Measurements from ENCODE around the gene IQGAP2.

The IQGAP2 gene

GRCh38 chr5:76634661-76635060 is 231.6 kb downstream of the IQGAP2 start:
- H3K4me3 ChIP-seq (ENCODE audit: low read length in 2 of 2), result no peak overlapping the region
- no peaks in the 10 kb centered on the region for H3K4me1 ChIP-seq (ENCODE audit: control insufficient read depth in 2 of 2, insufficient read depth in 1 of 2, low read depth in 1 of 2, low read length in 2 of 2)
- H2BK12ac ChIP-seq (ENCODE audit: low read length), result no peak overlapping the region
- no peak overlapping the region for H3K4ac ChIP-seq (ENCODE audit: low read length)
- no peak overlapping the region for H2BK15ac ChIP-seq (ENCODE audit: low read length)
- WGBS, 2 donors (ENCODE audit: extremely low coverage in 2 of 2, insufficient read length in 2 of 2, insufficient replicate concordance in 1 of 2), result no CpG with 5 or more reads among the region's 4 CpGs
- H3K36me3 ChIP-seq (replicated peaks in 1 of 2; ENCODE audit: control insufficient read depth in 2 of 2, insufficient read depth in 2 of 2, low read length in 2 of 2), result peaks cover 0 to 6% of the 10 kb centered on the region in 2 donors
- no peak for DNase-seq (ENCODE audit: low spot score)
- no peak overlapping the region for H3K18ac ChIP-seq (ENCODE audit: low read length)
- no peak overlapping the region for H4K8ac ChIP-seq (ENCODE audit: low read depth, low read length)
- no peak overlapping the region for H2AFZ ChIP-seq (ENCODE audit: low read length)
- no peak overlapping the region for H3K4me2 ChIP-seq (ENCODE audit: insufficient read depth, low read length, poor library complexity, severe bottlenecking)
- no peak overlapping the region for H2BK120ac ChIP-seq (ENCODE audit: low read depth, low read length)
- H2AK5ac ChIP-seq (ENCODE audit: low read depth, low read length), result no peak overlapping the region
- H3K79me1 ChIP-seq (ENCODE audit: low read depth, low read length), result no peaks in the 10 kb centered on the region
- no peaks in the 10 kb centered on the region for H3K9me3 ChIP-seq (replicated peaks in 1 of 2; ENCODE audit: control insufficient read depth in 2 of 2, insufficient read depth in 1 of 2, low read depth in 1 of 2, low read length in 2 of 2)
- H3K27ac ChIP-seq (replicated peaks; ENCODE audit: low read length), result no peak overlapping the region
- H3K23ac ChIP-seq (ENCODE audit: low read depth, low read length, poor library complexity), result no peak overlapping the region
- no peak overlapping the region for H3K9ac ChIP-seq (ENCODE audit: low read depth, low read length, poor library complexity)
- no peak overlapping the region for H3K14ac ChIP-seq (ENCODE audit: low read length)
- H2BK5ac ChIP-seq (ENCODE audit: low read length), result no peak overlapping the region
- no peaks in the 10 kb centered on the region for H3K27me3 ChIP-seq (ENCODE audit: control insufficient read depth in 3 of 3, insufficient read depth in 3 of 3, low read depth in 1 of 3, low read length in 3 of 3)
- no peak overlapping the region for H4K91ac ChIP-seq (ENCODE audit: low read depth, low read length, poor library complexity)

- Histone ChIP-seq H2AK5ac (ENCODE audit: low read depth, low read length) (no peak overlapping the region), H3K18ac (ENCODE audit: low read length) (no peak overlapping the region)
- DNase-seq (ENCODE audit: low spot score), result no peak
These were observed 234.4 kb downstream of the IQGAP2 start for GRCh38 chr5:76637490-76637889.

DNA sequence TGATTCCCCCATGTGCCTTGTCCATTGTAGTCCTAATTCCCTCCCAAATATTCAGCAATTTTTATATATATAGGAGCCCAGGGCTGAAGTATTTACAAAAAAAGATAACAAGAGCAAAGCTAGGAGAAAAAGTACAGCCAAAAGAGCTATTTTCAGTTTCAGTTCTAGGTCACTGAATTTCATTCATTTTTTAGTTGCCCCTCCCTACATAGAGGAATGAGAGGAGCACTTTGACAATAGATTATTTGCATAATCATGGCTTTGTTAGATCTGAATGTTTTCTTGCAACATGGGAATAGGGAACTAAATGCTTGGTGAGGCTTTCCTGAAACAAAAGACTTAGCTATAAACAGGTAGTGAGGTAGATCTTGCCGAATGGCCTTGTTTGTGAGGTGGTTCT is 235.4 kb downstream of the IQGAP2 start:
- H3K4ac ChIP-seq (ENCODE audit: low read length), result no peak overlapping the region
- no peak overlapping the region for H3K9ac ChIP-seq (ENCODE audit: low read depth, low read length, poor library complexity)
- no peak overlapping the region for H2BK120ac ChIP-seq (ENCODE audit: low read depth, low read length)
- no peaks in the 10 kb centered on the region for H3K9me3 ChIP-seq (replicated peaks in 1 of 2; ENCODE audit: control insufficient read depth in 2 of 2, insufficient read depth in 1 of 2, low read depth in 1 of 2, low read length in 2 of 2)
- no peak overlapping the region for H3K23ac ChIP-seq (ENCODE audit: low read depth, low read length, poor library complexity)
- H3K4me2 ChIP-seq (ENCODE audit: insufficient read depth, low read length, poor library complexity, severe bottlenecking), result no peak overlapping the region
- H4K8ac ChIP-seq (ENCODE audit: low read depth, low read length), result no peak overlapping the region
- no peak overlapping the region for H3K4me3 ChIP-seq (ENCODE audit: low read length in 2 of 2)
- no peak overlapping the region for H3K14ac ChIP-seq (ENCODE audit: low read length)
- no peak overlapping the region for H4K91ac ChIP-seq (ENCODE audit: low read depth, low read length, poor library complexity)
- H2BK5ac ChIP-seq (ENCODE audit: low read length), result no peak overlapping the region
- no peaks in the 10 kb centered on the region for H3K4me1 ChIP-seq (ENCODE audit: control insufficient read depth in 2 of 2, insufficient read depth in 1 of 2, low read depth in 1 of 2, low read length in 2 of 2)
- H2AFZ ChIP-seq (ENCODE audit: low read length), result no peak overlapping the region
- no peak overlapping the region for H2BK12ac ChIP-seq (ENCODE audit: low read length)
- H3K27me3 ChIP-seq (ENCODE audit: control insufficient read depth in 3 of 3, insufficient read depth in 3 of 3, low read depth in 1 of 3, low read length in 3 of 3), result no peaks in the 10 kb centered on the region
- no peak overlapping the region for H2AK5ac ChIP-seq (ENCODE audit: low read depth, low read length)
- peaks cover 2% of the 10 kb centered on the region for H3K79me1 ChIP-seq (ENCODE audit: low read depth, low read length)
- no CpG with 5 or more reads among the region's 1 CpG for WGBS, 2 donors (ENCODE audit: extremely low coverage in 2 of 2, insufficient read length in 2 of 2, insufficient replicate concordance in 1 of 2)
- H2BK15ac ChIP-seq (ENCODE audit: low read length), result no peak overlapping the region
- DNase-seq (ENCODE audit: low spot score), result no peak
- no peak overlapping the region for H3K27ac ChIP-seq (replicated peaks; ENCODE audit: low read length)
- no peak overlapping the region for H3K18ac ChIP-seq (ENCODE audit: low read length)
- peaks cover 0 to 15% of the 10 kb centered on the region in 2 donors for H3K36me3 ChIP-seq (replicated peaks in 1 of 2; ENCODE audit: control insufficient read depth in 2 of 2, insufficient read depth in 2 of 2, low read length in 2 of 2)

More at GRCh38 chr5:76637490-76637889, 234.4 kb downstream of the IQGAP2 start:
- Histone ChIP-seq H3K79me1 (ENCODE audit: low read depth, low read length) (peaks cover 2% of the 10 kb centered on the region), H3K4me2 (ENCODE audit: insufficient read depth, low read length, poor library complexity, severe bottlenecking) (no peak overlapping the region), H3K27ac (replicated peaks; ENCODE audit: low read length) (no peak overlapping the region), H4K8ac (ENCODE audit: low read depth, low read length) (no peak overlapping the region), H2AFZ (ENCODE audit: low read length) (no peak overlapping the region), H3K23ac (ENCODE audit: low read depth, low read length, poor library complexity) (no peak overlapping the region), H3K27me3 (ENCODE audit: control insufficient read depth in 3 of 3, insufficient read depth in 3 of 3, low read depth in 1 of 3, low read length in 3 of 3) (no peaks in the 10 kb centered on the region), H2BK120ac (ENCODE audit: low read depth, low read length) (no peak overlapping the region), H2BK5ac (ENCODE audit: low read length) (no peak overlapping the region), H3K36me3 (replicated peaks in 1 of 2; ENCODE audit: control insufficient read depth in 2 of 2, insufficient read depth in 2 of 2, low read length in 2 of 2) (peaks cover 0 to 12% of the 10 kb centered on the region in 2 donors), H3K4ac (ENCODE audit: low read length) (no peak overlapping the region), H4K91ac (ENCODE audit: low read depth, low read length, poor library complexity) (no peak overlapping the region), H3K14ac (ENCODE audit: low read length) (no peak overlapping the region), H3K9me3 (replicated peaks in 1 of 2; ENCODE audit: control insufficient read depth in 2 of 2, insufficient read depth in 1 of 2, low read depth in 1 of 2, low read length in 2 of 2) (no peaks in the 10 kb centered on the region), H2BK12ac (ENCODE audit: low read length) (no peak overlapping the region), H3K4me3 (ENCODE audit: low read length in 2 of 2) (no peak overlapping the region), H3K4me1 (ENCODE audit: control insufficient read depth in 2 of 2, insufficient read depth in 1 of 2, low read depth in 1 of 2, low read length in 2 of 2) (no peaks in the 10 kb centered on the region), H2BK15ac (ENCODE audit: low read length) (no peak overlapping the region), H3K9ac (ENCODE audit: low read depth, low read length, poor library complexity) (no peak overlapping the region)
- WGBS, 2 donors (ENCODE audit: extremely low coverage in 2 of 2, insufficient read length in 2 of 2, insufficient replicate concordance in 1 of 2), result no CpG with 5 or more reads among the region's 2 CpGs

GRCh38 chr5:76641514-76642120 is 238.5 kb downstream of the IQGAP2 start:
- no peak overlapping the region for H2BK15ac ChIP-seq (ENCODE audit: low read length)
- no peak overlapping the region for H3K14ac ChIP-seq (ENCODE audit: low read length)
- H2AFZ ChIP-seq (ENCODE audit: low read length), result no peak overlapping the region
- H3K27ac ChIP-seq (replicated peaks; ENCODE audit: low read length), result no peak overlapping the region
- no peak overlapping the region for H2BK12ac ChIP-seq (ENCODE audit: low read length)
- H4K91ac ChIP-seq (ENCODE audit: low read depth, low read length, poor library complexity), result no peak overlapping the region
- no peak overlapping the region for H3K18ac ChIP-seq (ENCODE audit: low read length)
- H3K4ac ChIP-seq (ENCODE audit: low read length), result no peak overlapping the region
- H2BK5ac ChIP-seq (ENCODE audit: low read length), result no peak overlapping the region
- no peak overlapping the region for H2BK120ac ChIP-seq (ENCODE audit: low read depth, low read length)
- H3K4me2 ChIP-seq (ENCODE audit: insufficient read depth, low read length, poor library complexity, severe bottlenecking), result no peak overlapping the region
- no peaks in the 10 kb centered on the region for H3K27me3 ChIP-seq (ENCODE audit: control insufficient read depth in 3 of 3, insufficient read depth in 3 of 3, low read depth in 1 of 3, low read length in 3 of 3)
- H3K9ac ChIP-seq (ENCODE audit: low read depth, low read length, poor library complexity), result no peak overlapping the region
- no peaks in the 10 kb centered on the region for H3K4me1 ChIP-seq (ENCODE audit: control insufficient read depth in 2 of 2, insufficient read depth in 1 of 2, low read depth in 1 of 2, low read length in 2 of 2)
- H3K9me3 ChIP-seq (replicated peaks in 1 of 2; ENCODE audit: control insufficient read depth in 2 of 2, insufficient read depth in 1 of 2, low read depth in 1 of 2, low read length in 2 of 2), result no peaks in the 10 kb centered on the region
- H4K8ac ChIP-seq (ENCODE audit: low read depth, low read length), result no peak overlapping the region
- no CpG with 5 or more reads among the region's 1 CpG for WGBS, 2 donors (ENCODE audit: extremely low coverage in 2 of 2, insufficient read length in 2 of 2, insufficient replicate concordance in 1 of 2)
- DNase-seq (ENCODE audit: low spot score), result peak; percentile 72
- peaks cover 0 to 15% of the 10 kb centered on the region in 2 donors for H3K36me3 ChIP-seq (replicated peaks in 1 of 2; ENCODE audit: control insufficient read depth in 2 of 2, insufficient read depth in 2 of 2, low read length in 2 of 2)
- peaks cover 2% of the 10 kb centered on the region for H3K79me1 ChIP-seq (ENCODE audit: low read depth, low read length)
- H2AK5ac ChIP-seq (ENCODE audit: low read depth, low read length), result no peak overlapping the region
- no peak overlapping the region for H3K23ac ChIP-seq (ENCODE audit: low read depth, low read length, poor library complexity)
- no peak overlapping the region for H3K4me3 ChIP-seq (ENCODE audit: low read length in 2 of 2)

All from neuronal stem cell (in vitro differentiated cells).